ENCODE measurements around the gene TBC1D32.

Gene TBC1D32

GRCh38 chr6:121032268-121033006 is 301.8 kb downstream of the TBC1D32 start:
- no peak for ATAC-seq

More at GRCh38 chr6:121032268-121033006, 301.8 kb downstream of the TBC1D32 start:
- no peak for TF ChIP-seq CSDC2 (CRISPR knock-in tag; IDR thresholded peaks at IDR 0.05)
- no peak for TF ChIP-seq BACH2 (CRISPR knock-in tag; IDR thresholded peaks at IDR 0.05; ENCODE audit: borderline replicate concordance)
- no peak for TF ChIP-seq ZFP30 (CRISPR knock-in tag; IDR thresholded peaks at IDR 0.05)
- TF ChIP-seq SNAI2 (CRISPR knock-in tag; IDR thresholded peaks at IDR 0.05), result no peak
- no peak for TF ChIP-seq RARB (CRISPR knock-in tag; IDR thresholded peaks at IDR 0.05)
- no peak for TF ChIP-seq GLIS3 (CRISPR knock-in tag; IDR thresholded peaks at IDR 0.05)
- TF ChIP-seq ISL1 (CRISPR knock-in tag; IDR thresholded peaks at IDR 0.05), result no peak
- no peak for TF ChIP-seq POU6F1 (CRISPR knock-in tag; IDR thresholded peaks at IDR 0.05; ENCODE audit: borderline replicate concordance, low read depth)
- no peak for TF ChIP-seq ARNTL (CRISPR knock-in tag; IDR thresholded peaks at IDR 0.05; ENCODE audit: borderline replicate concordance, low read depth)
- no peak for TF ChIP-seq ZC3H10 (CRISPR knock-in tag; IDR thresholded peaks at IDR 0.05)
- no peak for TF ChIP-seq ESRRG (CRISPR knock-in tag; IDR thresholded peaks at IDR 0.05)
- TF ChIP-seq ZFP3 (CRISPR knock-in tag; IDR thresholded peaks at IDR 0.05), result no peak
- no peak for TF ChIP-seq OSR1 (CRISPR knock-in tag; IDR thresholded peaks at IDR 0.05)
- no peak for TF ChIP-seq ZNF70 (CRISPR knock-in tag; IDR thresholded peaks at IDR 0.05)
- TF ChIP-seq TCF4 (CRISPR knock-in tag; IDR thresholded peaks at IDR 0.05; ENCODE audit: borderline replicate concordance), result no peak
- TF ChIP-seq TOX (CRISPR knock-in tag; IDR thresholded peaks at IDR 0.05; ENCODE audit: borderline replicate concordance), result no peak
- no peak for TF ChIP-seq PATZ1 (CRISPR knock-in tag; IDR thresholded peaks at IDR 0.05; ENCODE audit: borderline replicate concordance)
- TF ChIP-seq ZNF565 (CRISPR knock-in tag; conservative IDR thresholded peaks at IDR 0.05; ENCODE audit: low read depth), result no peak
